ENCODE measurements around the gene TCEAL9. TPM values are rescaled to one million over a fixed set of nuclear protein-coding genes. Genes with fewer than 3 reads are reported as not detected.
"Not testable (repeated sequence)": the region's sequence is repeated elsewhere in the genome, so short reads cannot be mapped to it uniquely, and the experiment has no call there.

The TCEAL9 gene
- total RNA-seq, 1 donor from 2014 or later, result 0.37 TPM

- H3K27ac Mint-ChIP-seq; H3K27me3 Mint-ChIP-seq; intact Hi-C loops (cut with micrococcal nuclease); H3K4me1 Mint-ChIP-seq; H3K4me3 Mint-ChIP-seq; DNase-seq; H3K36me3 Mint-ChIP-seq (ENCODE audit: low read depth); H3K9me3 Mint-ChIP-seq: not testable (repeated sequence)
Measured at GRCh38 chrX:103359605-103360004, 3.3 kb downstream of the TCEAL9 start.

- intact Hi-C loops (cut with micrococcal nuclease), result no loop called here
- no peaks in the 10 kb centered on the region for H3K36me3 Mint-ChIP-seq (ENCODE audit: low read depth)
- no peak overlapping the region for H3K4me3 Mint-ChIP-seq
- peaks cover 7% of the 10 kb centered on the region for H3K4me1 Mint-ChIP-seq
- H3K27ac Mint-ChIP-seq, result no peak overlapping the region
- DNase-seq, result no peak
- H3K27me3 Mint-ChIP-seq, result peaks cover 7% of the 10 kb centered on the region
- H3K9me3 Mint-ChIP-seq, result no peaks in the 10 kb centered on the region
Measured at GRCh38 chrX:103360092-103360491, 3.8 kb downstream of the TCEAL9 start.

GRCh38 chrX:103360916-103361315 lies 4.6 kb downstream of the TCEAL9 start:
- intact Hi-C loops (cut with micrococcal nuclease), result no loop called here
- H3K4me1 Mint-ChIP-seq, result peaks cover 6% of the 10 kb centered on the region
- H3K27ac Mint-ChIP-seq, result no peak overlapping the region

GRCh38 chrX:103361798-103362197 lies 5.5 kb downstream of the TCEAL9 start:
- Mint-ChIP-seq H3K27ac (no peak overlapping the region), H3K9me3 (no peaks in the 10 kb centered on the region), H3K4me3 (no peak overlapping the region), H3K36me3 (ENCODE audit: low read depth) (no peaks in the 10 kb centered on the region), H3K27me3 (peaks cover 5% of the 10 kb centered on the region), H3K4me1 (peaks cover 3% of the 10 kb centered on the region)
- intact Hi-C loops (cut with micrococcal nuclease), result no loop called here
- DNase-seq, result no peak

More at GRCh38 chrX:103360916-103361315, 4.6 kb downstream of the TCEAL9 start:
- Mint-ChIP-seq H3K27me3 (peaks cover 7% of the 10 kb centered on the region), H3K4me3 (no peak overlapping the region), H3K36me3 (ENCODE audit: low read depth) (no peaks in the 10 kb centered on the region), H3K9me3 (no peaks in the 10 kb centered on the region)
- no peak for DNase-seq

- Mint-ChIP-seq H3K4me3 (no peak overlapping the region), H3K27ac (no peak overlapping the region), H3K27me3 (peaks cover 5% of the 10 kb centered on the region), H3K36me3 (ENCODE audit: low read depth) (no peaks in the 10 kb centered on the region), H3K4me1 (peaks cover 3% of the 10 kb centered on the region), H3K9me3 (no peaks in the 10 kb centered on the region)
- intact Hi-C loops (cut with micrococcal nuclease), result no loop called here
- DNase-seq, result no peak
Measured at GRCh38 chrX:103362474-103362873, 6.2 kb downstream of the TCEAL9 start.

- no peaks in the 10 kb centered on the region for H3K4me1 Mint-ChIP-seq
- intact Hi-C loops (cut with micrococcal nuclease), result no loop called here
- H3K27ac Mint-ChIP-seq, result no peak overlapping the region
- H3K4me3 Mint-ChIP-seq, result no peak overlapping the region
- no peaks in the 10 kb centered on the region for H3K9me3 Mint-ChIP-seq
- no peak for DNase-seq
- no peaks in the 10 kb centered on the region for H3K36me3 Mint-ChIP-seq (ENCODE audit: low read depth)
- H3K27me3 Mint-ChIP-seq, result peaks cover 2% of the 10 kb centered on the region
Measured at GRCh38 chrX:103363046-103363445, 6.7 kb downstream of the TCEAL9 start.

- intact Hi-C loops (cut with micrococcal nuclease), result no loop called here
- peaks cover 3% of the 10 kb centered on the region for H3K27me3 Mint-ChIP-seq
- no peak overlapping the region for H3K27ac Mint-ChIP-seq
- DNase-seq, result no peak
- no peak overlapping the region for H3K4me3 Mint-ChIP-seq
- no peaks in the 10 kb centered on the region for H3K4me1 Mint-ChIP-seq
- no peaks in the 10 kb centered on the region for H3K9me3 Mint-ChIP-seq
- no peaks in the 10 kb centered on the region for H3K36me3 Mint-ChIP-seq (ENCODE audit: low read depth)
Measured at GRCh38 chrX:103367502-103367901, 11.2 kb downstream of the TCEAL9 start.

GRCh38 chrX:103369479-103369878 lies 13.2 kb downstream of the TCEAL9 start:
- H3K27me3 Mint-ChIP-seq, result peaks cover 3% of the 10 kb centered on the region
- no peak overlapping the region for H3K27ac Mint-ChIP-seq
- no peak for DNase-seq
- no peaks in the 10 kb centered on the region for H3K4me1 Mint-ChIP-seq
- no peaks in the 10 kb centered on the region for H3K36me3 Mint-ChIP-seq (ENCODE audit: low read depth)
- H3K9me3 Mint-ChIP-seq, result no peaks in the 10 kb centered on the region
- intact Hi-C loops (cut with micrococcal nuclease), result no loop called here
- no peak overlapping the region for H3K4me3 Mint-ChIP-seq

- DNase-seq, result no peak
- peaks cover 3% of the 10 kb centered on the region for H3K4me1 Mint-ChIP-seq
- no peaks in the 10 kb centered on the region for H3K36me3 Mint-ChIP-seq (ENCODE audit: low read depth)
- H3K4me3 Mint-ChIP-seq, result no peak overlapping the region
- intact Hi-C loops (cut with micrococcal nuclease), result no loop called here
- no peaks in the 10 kb centered on the region for H3K9me3 Mint-ChIP-seq
- H3K27ac Mint-ChIP-seq, result no peak overlapping the region
- H3K27me3 Mint-ChIP-seq, result peaks cover 4% of the 10 kb centered on the region
Measured at GRCh38 chrX:103372886-103373285, 16.6 kb downstream of the TCEAL9 start.

- intact Hi-C loops (cut with micrococcal nuclease), result no loop called here
Measured at GRCh38 chrX:103373581-103373980, 17.3 kb downstream of the TCEAL9 start.

GRCh38 chrX:103376118-103376978 lies 20.0 kb downstream of the TCEAL9 start, which contains the start of gene BEX3:
Gene BEX3 (plus strand): TSS chrX:103376538. CDS start chrX:103377522, 984 bp downstream.
- intact Hi-C loops (cut with micrococcal nuclease), result no loop called here
- peak; percentile 66 for DNase-seq
- Mint-ChIP-seq H3K27me3 (peaks cover 4% of the 10 kb centered on the region), H3K9me3 (no peaks in the 10 kb centered on the region), H3K27ac (peak within 1 kb of the TSS; percentile 12), H3K4me3 (peak within 1 kb of the TSS; percentile 68), H3K4me1 (peaks cover 3% of the 10 kb centered on the region), H3K36me3 (ENCODE audit: low read depth) (no peaks in the 10 kb centered on the region)

More at GRCh38 chrX:103373581-103373980, 17.3 kb downstream of the TCEAL9 start:
- no peaks in the 10 kb centered on the region for H3K9me3 Mint-ChIP-seq
- no peak overlapping the region for H3K4me3 Mint-ChIP-seq
- no peak for DNase-seq
- H3K27ac Mint-ChIP-seq, result no peak overlapping the region
- no peaks in the 10 kb centered on the region for H3K36me3 Mint-ChIP-seq (ENCODE audit: low read depth)
- peaks cover 3% of the 10 kb centered on the region for H3K4me1 Mint-ChIP-seq
- H3K27me3 Mint-ChIP-seq, result peaks cover 4% of the 10 kb centered on the region

- no peaks in the 10 kb centered on the region for H3K9me3 Mint-ChIP-seq
- H3K27me3 Mint-ChIP-seq, result peaks cover 4% of the 10 kb centered on the region
- peaks cover 3% of the 10 kb centered on the region for H3K4me1 Mint-ChIP-seq
- H3K36me3 Mint-ChIP-seq (ENCODE audit: low read depth), result no peaks in the 10 kb centered on the region
- intact Hi-C loops (cut with micrococcal nuclease), result no loop called here
- DNase-seq, result no peak
- H3K4me3 Mint-ChIP-seq, result peak overlapping the region; percentile 68
- H3K27ac Mint-ChIP-seq, result no peak overlapping the region
Measured at GRCh38 chrX:103376979-103377324, 20.6 kb downstream of the TCEAL9 start.

- Mint-ChIP-seq H3K27me3 (peaks cover 3% of the 10 kb centered on the region), H3K4me1 (peaks cover 3% of the 10 kb centered on the region), H3K27ac (no peak overlapping the region), H3K4me3 (no peak overlapping the region), H3K36me3 (ENCODE audit: low read depth) (no peaks in the 10 kb centered on the region), H3K9me3 (no peaks in the 10 kb centered on the region)
- intact Hi-C loops (cut with micrococcal nuclease), result no loop called here
- no peak for DNase-seq
Measured at GRCh38 chrX:103378990-103379389, 22.7 kb downstream of the TCEAL9 start.

GRCh38 chrX:103382877-103383276 lies 26.6 kb downstream of the TCEAL9 start:
- Mint-ChIP-seq H3K4me3 (no peak overlapping the region), H3K4me1 (no peaks in the 10 kb centered on the region), H3K9me3 (no peaks in the 10 kb centered on the region), H3K27ac (no peak overlapping the region), H3K27me3 (peaks cover 5% of the 10 kb centered on the region), H3K36me3 (ENCODE audit: low read depth) (no peaks in the 10 kb centered on the region)
- intact Hi-C loops (cut with micrococcal nuclease), result no loop called here
- DNase-seq, result no peak

- Mint-ChIP-seq H3K4me3 (no peak overlapping the region), H3K27me3 (peaks cover 8% of the 10 kb centered on the region), H3K27ac (no peak overlapping the region), H3K36me3 (ENCODE audit: low read depth) (no peaks in the 10 kb centered on the region), H3K4me1 (no peaks in the 10 kb centered on the region), H3K9me3 (no peaks in the 10 kb centered on the region)
- no peak for DNase-seq
- intact Hi-C loops (cut with micrococcal nuclease), result no loop called here
Measured at GRCh38 chrX:103384672-103385071, 28.4 kb downstream of the TCEAL9 start.
